ENCODE data around the gene GTPBP3. TPM values are rescaled to one million over a fixed set of nuclear protein-coding genes. Genes with fewer than 3 reads are reported as not detected.

The GTPBP3 gene
- total and polyA plus RNA-seq, 4 donors = 11.5 to 31.5 (median 18.1) TPM

- Histone ChIP-seq H3K36me3 (ENCODE audit: control insufficient read depth, insufficient read depth, low read length) (peaks cover 27% of the 10 kb centered on the region), H3K4me1 (ENCODE audit: control insufficient read depth, insufficient read depth, low read length) (peaks cover 38% of the 10 kb centered on the region), H3K27ac (ENCODE audit: low read depth, low read length) (no peak overlapping the region), H3K4me3 (ENCODE audit: low read depth, low read length) (no peak overlapping the region), H3K27me3 (ENCODE audit: control insufficient read depth, insufficient read depth, low read length) (no peaks in the 10 kb centered on the region), H3K9me3 (ENCODE audit: control insufficient read depth, insufficient read depth, low read length) (no peaks in the 10 kb centered on the region)
- WGBS (ENCODE audit: insufficient coverage) = 95% methylated on average over 50 of the region's 51 CpGs
- no peak for DNase-seq (ENCODE audit: low read depth in 4 of 6, low spot score in 6 of 6)
These were observed 36.2 kb upstream of the GTPBP3 start for GRCh38 chr19:17300992-17301619.

GRCh38 chr19:17302391-17303166 lies 34.8 kb upstream of the GTPBP3 start:
- Histone ChIP-seq H3K9me3 (ENCODE audit: control insufficient read depth, insufficient read depth, low read length) (no peaks in the 10 kb centered on the region), H3K4me3 (ENCODE audit: low read depth, low read length) (peak overlapping the region; percentile 79), H3K36me3 (ENCODE audit: control insufficient read depth, insufficient read depth, low read length) (peaks cover 23% of the 10 kb centered on the region), H3K4me1 (ENCODE audit: control insufficient read depth, insufficient read depth, low read length) (peaks cover 52% of the 10 kb centered on the region), H3K27ac (ENCODE audit: low read depth, low read length) (peak overlapping the region; percentile 37), H3K27me3 (ENCODE audit: control insufficient read depth, insufficient read depth, low read length) (no peaks in the 10 kb centered on the region)
- 6% methylated on average over 29 of the region's 29 CpGs for WGBS (ENCODE audit: insufficient coverage)
- peak in 1 of 6 donors; percentile 22 for DNase-seq (ENCODE audit: low read depth in 4 of 6, low spot score in 6 of 6)

- no peaks in the 10 kb centered on the region for H3K9me3 ChIP-seq (ENCODE audit: control insufficient read depth, insufficient read depth, low read length)
- DNase-seq (ENCODE audit: low read depth in 4 of 6, low spot score in 6 of 6) = peak; percentile 88 to 99 (median 93)
- peak within 1 kb of the TSS; percentile 79 for H3K4me3 ChIP-seq (ENCODE audit: low read depth, low read length)
- H3K27me3 ChIP-seq (ENCODE audit: control insufficient read depth, insufficient read depth, low read length) = no peaks in the 10 kb centered on the region
- peak within 1 kb of the TSS; percentile 58 for H3K27ac ChIP-seq (ENCODE audit: low read depth, low read length)
- 2% methylated on average over 52 of the region's 52 CpGs for WGBS (ENCODE audit: insufficient coverage)
- H3K4me1 ChIP-seq (ENCODE audit: control insufficient read depth, insufficient read depth, low read length) = peaks cover 52% of the 10 kb centered on the region
- H3K36me3 ChIP-seq (ENCODE audit: control insufficient read depth, insufficient read depth, low read length) = peaks cover 23% of the 10 kb centered on the region
These were observed 34.0 kb upstream of the GTPBP3 start, which contains the start of gene ABHD8 for GRCh38 chr19:17303167-17303939. Gene ABHD8 (minus strand): TSS chr19:17303425. CDS start chr19:17301616, 1,809 bp downstream.

GRCh38 chr19:17303940-17304267 lies 33.4 kb upstream of the GTPBP3 start:
- DNase-seq (ENCODE audit: low read depth in 4 of 6, low spot score in 6 of 6) = peak in 1 of 6 donors; percentile 11
- Histone ChIP-seq H3K27me3 (ENCODE audit: control insufficient read depth, insufficient read depth, low read length) (no peaks in the 10 kb centered on the region), H3K9me3 (ENCODE audit: control insufficient read depth, insufficient read depth, low read length) (no peaks in the 10 kb centered on the region), H3K27ac (ENCODE audit: low read depth, low read length) (peak overlapping the region; percentile 58), H3K4me3 (ENCODE audit: low read depth, low read length) (peak overlapping the region; percentile 79), H3K4me1 (ENCODE audit: control insufficient read depth, insufficient read depth, low read length) (peaks cover 56% of the 10 kb centered on the region), H3K36me3 (ENCODE audit: control insufficient read depth, insufficient read depth, low read length) (peaks cover 21% of the 10 kb centered on the region)
- 75% methylated on average over 4 of the region's 12 CpGs for WGBS (ENCODE audit: insufficient coverage)

GRCh38 chr19:17304386-17305215 lies 32.8 kb upstream of the GTPBP3 start:
- WGBS (ENCODE audit: insufficient coverage) = 53% methylated on average over 8 of the region's 12 CpGs
- H3K4me3 ChIP-seq (ENCODE audit: low read depth, low read length) = peak overlapping the region; percentile 76
- H3K27ac ChIP-seq (ENCODE audit: low read depth, low read length) = peak overlapping the region; percentile 85
- H3K4me1 ChIP-seq (ENCODE audit: control insufficient read depth, insufficient read depth, low read length) = peaks cover 58% of the 10 kb centered on the region
- no peaks in the 10 kb centered on the region for H3K27me3 ChIP-seq (ENCODE audit: control insufficient read depth, insufficient read depth, low read length)
- H3K36me3 ChIP-seq (ENCODE audit: control insufficient read depth, insufficient read depth, low read length) = peaks cover 18% of the 10 kb centered on the region
- no peaks in the 10 kb centered on the region for H3K9me3 ChIP-seq (ENCODE audit: control insufficient read depth, insufficient read depth, low read length)
- DNase-seq (ENCODE audit: low read depth in 4 of 6, low spot score in 6 of 6) = peak in 2 of 6 donors; percentile 10 to 57

- WGBS (ENCODE audit: insufficient coverage) = 4% methylated on average over 7 of the region's 7 CpGs
- no peaks in the 10 kb centered on the region for H3K9me3 ChIP-seq (ENCODE audit: control insufficient read depth, insufficient read depth, low read length)
- no peak for DNase-seq (ENCODE audit: low read depth in 4 of 6, low spot score in 6 of 6)
- no peaks in the 10 kb centered on the region for H3K27me3 ChIP-seq (ENCODE audit: control insufficient read depth, insufficient read depth, low read length)
- H3K4me1 ChIP-seq (ENCODE audit: control insufficient read depth, insufficient read depth, low read length) = peaks cover 62% of the 10 kb centered on the region
- peak overlapping the region; percentile 76 for H3K4me3 ChIP-seq (ENCODE audit: low read depth, low read length)
- H3K27ac ChIP-seq (ENCODE audit: low read depth, low read length) = peak overlapping the region; percentile 85
- H3K36me3 ChIP-seq (ENCODE audit: control insufficient read depth, insufficient read depth, low read length) = peaks cover 16% of the 10 kb centered on the region
These were observed 32.2 kb upstream of the GTPBP3 start for GRCh38 chr19:17305216-17305516.

GRCh38 chr19:17305517-17306284 lies 31.7 kb upstream of the GTPBP3 start, which contains the start of gene MRPL34:
Gene MRPL34 (plus strand): TSS chr19:17305872. CDS start chr19:17305893, 21 bp downstream.
- Histone ChIP-seq H3K9me3 (ENCODE audit: control insufficient read depth, insufficient read depth, low read length) (no peaks in the 10 kb centered on the region), H3K4me3 (ENCODE audit: low read depth, low read length) (peak within 1 kb of the TSS; percentile 76), H3K27me3 (ENCODE audit: control insufficient read depth, insufficient read depth, low read length) (no peaks in the 10 kb centered on the region), H3K27ac (ENCODE audit: low read depth, low read length) (peak within 1 kb of the TSS; percentile 85), H3K36me3 (ENCODE audit: control insufficient read depth, insufficient read depth, low read length) (peaks cover 11% of the 10 kb centered on the region), H3K4me1 (ENCODE audit: control insufficient read depth, insufficient read depth, low read length) (peaks cover 64% of the 10 kb centered on the region)
- WGBS (ENCODE audit: insufficient coverage) = under 1% methylated on average over 55 of the region's 55 CpGs
- peak; percentile 91 to 100 (median 96) for DNase-seq (ENCODE audit: low read depth in 4 of 6, low spot score in 6 of 6)

- peak overlapping the region; percentile 85 for H3K27ac ChIP-seq (ENCODE audit: low read depth, low read length)
- peak overlapping the region; percentile 76 for H3K4me3 ChIP-seq (ENCODE audit: low read depth, low read length)
- H3K27me3 ChIP-seq (ENCODE audit: control insufficient read depth, insufficient read depth, low read length) = no peaks in the 10 kb centered on the region
- H3K36me3 ChIP-seq (ENCODE audit: control insufficient read depth, insufficient read depth, low read length) = peaks cover 10% of the 10 kb centered on the region
- H3K4me1 ChIP-seq (ENCODE audit: control insufficient read depth, insufficient read depth, low read length) = peaks cover 69% of the 10 kb centered on the region
- H3K9me3 ChIP-seq (ENCODE audit: control insufficient read depth, insufficient read depth, low read length) = no peaks in the 10 kb centered on the region
- no peak for DNase-seq (ENCODE audit: low read depth in 4 of 6, low spot score in 6 of 6)
- 3% methylated on average over 27 of the region's 28 CpGs for WGBS (ENCODE audit: insufficient coverage)
These were observed 31.1 kb upstream of the GTPBP3 start for GRCh38 chr19:17306285-17306714.

Data from spinal cord (tissue), 10 donors.